NCI-H345 treated with DMSO at 0.1 percent for 48 hours (cell line): ENCODE data around the gene DNTT.

Experiments used
- DNase-seq: peaks from one replicate; lab custom pipeline; 2025; ENCODE audit not compliant: unreplicated experiment; lab: John Stamatoyannopoulos, UW

DNTT gene

GRCh38 chr10:96341219-96342182 lies 37.3 kb downstream of the DNTT start:
- DNase-seq, result no peak

GRCh38 chr10:96342402-96342801 lies 38.2 kb downstream of the DNTT start:
- no peak for DNase-seq

DNA sequence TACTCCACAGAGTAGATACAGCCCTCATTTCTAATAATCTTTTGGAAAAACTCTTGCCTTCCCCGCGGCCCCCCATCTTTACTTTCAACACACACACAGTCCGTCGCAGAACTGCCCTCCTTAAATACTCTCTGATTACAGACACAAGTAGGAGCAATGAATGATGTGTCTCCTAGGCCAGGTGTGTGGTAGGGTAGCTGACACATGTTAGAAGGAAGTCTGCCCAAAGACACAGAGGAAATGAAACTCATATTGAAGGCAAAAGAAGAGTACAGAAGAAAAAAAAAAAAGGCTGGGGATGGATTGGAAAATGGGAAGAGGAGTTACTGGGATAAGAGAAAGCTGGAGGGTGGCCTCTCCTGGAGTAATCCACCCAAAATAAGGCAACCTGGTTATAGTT lies 39.9 kb downstream of the DNTT start:
- no peak for DNase-seq

- DNase-seq, result no peak
These were observed 41.0 kb downstream of the DNTT start for GRCh38 chr10:96345222-96345621.

DNA sequence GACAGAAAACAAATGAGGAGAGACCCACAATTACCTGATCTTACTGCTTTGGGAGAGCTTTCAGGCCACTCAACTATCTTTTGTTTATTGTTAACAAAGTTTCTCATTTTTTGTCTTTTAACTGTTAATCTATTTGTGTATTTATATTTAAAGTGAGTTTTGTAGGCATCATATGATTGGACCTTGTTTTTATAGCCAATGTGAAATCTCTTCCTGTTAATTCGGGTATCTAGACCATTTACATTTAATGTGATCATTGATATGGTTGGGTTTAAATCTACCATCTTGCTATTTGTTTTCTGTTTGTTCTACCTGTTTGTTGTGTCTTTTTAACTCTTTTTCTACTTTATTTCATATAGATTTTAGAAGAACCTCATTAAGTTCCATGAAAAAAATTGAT lies 42.1 kb downstream of the DNTT start:
- DNase-seq, result no peak

DNA sequence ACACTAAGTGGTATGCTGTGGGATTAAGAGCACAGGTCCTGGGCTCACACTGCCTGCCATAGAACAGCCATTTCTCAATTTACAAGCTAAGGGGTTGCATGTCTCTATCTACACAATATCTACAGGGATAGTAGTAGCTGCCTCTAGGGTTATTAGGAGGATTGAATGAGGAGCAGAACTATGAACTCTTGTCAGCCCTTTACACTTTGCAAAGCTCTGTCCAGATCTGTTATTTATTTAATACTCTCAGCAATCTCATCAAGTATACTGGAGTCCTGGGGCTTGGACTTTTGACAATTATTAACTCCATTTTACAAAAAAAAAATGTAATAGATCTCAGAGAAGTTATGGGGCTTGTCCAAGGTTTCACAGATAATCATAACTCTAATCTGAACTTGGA lies 47.8 kb downstream of the DNTT start:
- no peak for DNase-seq

- no peak for DNase-seq
These were observed 48.3 kb downstream of the DNTT start for GRCh38 chr10:96352582-96352981.

DNA sequence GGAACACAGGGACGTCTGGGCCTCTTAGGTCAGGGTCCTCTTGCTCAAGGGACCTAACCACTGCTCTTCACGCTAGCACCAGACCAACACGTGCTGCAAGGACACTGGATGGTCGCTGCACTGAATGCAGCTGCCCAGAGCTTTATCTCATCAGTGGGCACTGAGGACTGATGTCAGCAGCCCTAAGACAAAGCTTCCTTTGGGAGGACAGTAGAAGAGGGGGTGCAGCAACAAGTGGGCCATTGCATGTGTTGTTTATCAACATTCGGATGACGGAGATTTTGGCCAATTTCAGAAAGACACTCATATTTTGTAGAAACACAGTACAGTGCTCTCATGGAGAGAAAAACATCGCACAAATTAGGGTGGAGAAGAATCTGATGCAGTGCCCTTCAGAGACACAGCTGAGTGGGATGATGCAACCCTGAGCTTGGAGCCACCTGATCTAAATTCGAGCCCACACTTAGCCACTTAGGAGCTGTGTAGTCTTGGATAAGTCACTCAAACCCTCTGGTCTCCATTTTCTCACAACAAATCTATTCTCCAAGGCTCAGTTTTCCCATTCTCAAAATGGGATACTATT lies 52.9 kb downstream of the DNTT start:
- no peak for DNase-seq

DNA sequence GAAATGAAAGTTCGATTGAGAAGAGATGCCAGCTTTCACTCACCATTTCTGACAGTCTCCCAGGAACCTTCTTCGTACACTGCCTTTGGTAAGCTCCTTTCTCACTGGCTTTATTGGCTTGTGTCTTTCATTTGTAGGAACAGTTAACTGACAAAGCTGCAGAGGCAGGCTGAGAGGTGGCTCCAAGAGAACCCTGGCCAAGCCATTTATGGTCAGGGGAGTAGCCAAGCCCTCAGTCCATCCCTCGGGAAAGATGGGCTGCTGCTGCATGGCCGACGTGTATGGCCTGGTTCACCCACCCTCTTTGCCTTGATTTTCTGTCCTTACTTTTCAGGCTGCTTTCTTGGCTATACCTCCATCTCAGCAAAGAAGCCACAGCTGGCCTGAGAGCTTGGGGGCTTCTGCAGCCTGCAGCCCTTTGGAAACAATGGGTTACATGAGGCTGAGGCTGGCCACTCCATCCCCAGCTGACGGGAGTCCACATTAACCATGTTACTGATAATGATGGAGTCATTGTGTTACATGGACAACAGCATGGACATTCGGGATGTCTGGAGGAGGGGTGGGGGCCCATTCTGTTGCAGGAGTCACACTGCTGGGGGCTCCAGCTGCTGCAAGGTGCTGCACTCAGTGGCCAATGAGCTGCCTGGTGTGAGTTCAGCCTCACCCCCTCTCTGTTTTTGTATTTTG lies 54.8 kb downstream of the DNTT start, which contains the start of gene OPALIN:
OPALIN (minus strand) TSS at position 152 of the 690 bp plus-strand sequence; CDS start at position 46, 106 bp downstream.
- no peak for DNase-seq

- DNase-seq, result no peak
These were observed 55.4 kb downstream of the DNTT start for GRCh38 chr10:96359616-96360015.

DNA sequence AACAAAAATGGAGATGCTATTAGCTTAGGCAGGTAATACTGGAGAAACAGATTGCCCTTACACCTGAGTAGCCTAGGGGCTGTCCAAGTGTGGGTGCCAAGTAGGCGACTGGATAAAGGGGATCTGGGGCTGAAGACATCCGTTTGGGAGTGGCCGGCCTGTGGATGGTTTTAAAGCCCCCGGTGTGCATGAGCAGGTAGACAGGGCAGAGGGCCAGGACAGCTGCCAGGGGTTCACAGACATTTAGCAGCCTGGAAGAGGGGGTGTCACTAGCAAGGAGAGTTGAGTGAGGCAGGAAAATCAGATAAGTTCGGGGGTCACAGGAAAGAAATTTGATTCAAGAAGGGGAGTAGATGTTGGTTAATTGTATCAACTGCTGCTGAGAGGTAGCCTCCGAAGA lies 56.1 kb downstream of the DNTT start:
- DNase-seq, result no peak

GRCh38 chr10:96360766-96361165 lies 56.5 kb downstream of the DNTT start:
- no peak for DNase-seq

GRCh38 chr10:96365571-96365970 lies 61.3 kb downstream of the DNTT start:
- DNase-seq, result no peak

- DNase-seq, result no peak
These were observed 62.3 kb downstream of the DNTT start for GRCh38 chr10:96366508-96366907.

DNA sequence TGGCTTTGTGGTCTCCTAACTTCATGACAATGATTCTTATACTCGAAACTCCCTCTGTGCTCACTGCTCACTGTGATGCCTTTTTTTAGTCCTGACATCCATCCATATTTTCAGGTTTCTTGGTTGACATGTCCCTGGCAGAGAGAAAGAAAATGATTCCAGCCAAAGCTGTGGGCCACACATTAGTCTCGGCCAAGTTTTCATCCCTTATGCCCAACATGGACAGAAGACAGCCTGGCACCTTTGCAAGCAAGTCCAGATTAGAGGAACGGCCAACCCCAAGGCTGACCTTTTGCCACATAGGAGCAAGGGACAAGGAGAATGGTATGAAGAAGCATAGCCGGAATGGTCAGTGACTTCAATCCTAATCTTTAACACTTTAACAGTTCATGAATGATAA lies 63.2 kb downstream of the DNTT start:
- no peak for DNase-seq

DNA sequence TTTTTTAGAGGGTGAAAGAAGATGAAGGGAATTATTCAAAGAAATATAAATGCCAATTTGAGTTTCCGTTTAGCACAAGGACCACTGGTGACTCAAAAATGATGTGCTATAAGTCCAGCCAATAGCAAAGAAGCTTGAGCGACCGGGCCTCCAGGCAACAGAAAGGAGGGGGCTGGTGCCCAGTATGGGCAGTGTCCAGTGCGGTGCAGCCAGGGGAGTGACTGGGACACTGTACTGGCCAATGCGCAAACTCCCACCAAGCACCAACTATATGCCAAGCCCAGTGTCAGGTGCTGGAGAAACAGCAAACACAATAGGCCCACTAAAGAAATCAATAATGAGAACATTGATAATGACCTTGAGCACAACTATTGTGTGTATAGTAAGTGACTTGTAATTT lies 64.7 kb downstream of the DNTT start:
- no peak for DNase-seq

DNA sequence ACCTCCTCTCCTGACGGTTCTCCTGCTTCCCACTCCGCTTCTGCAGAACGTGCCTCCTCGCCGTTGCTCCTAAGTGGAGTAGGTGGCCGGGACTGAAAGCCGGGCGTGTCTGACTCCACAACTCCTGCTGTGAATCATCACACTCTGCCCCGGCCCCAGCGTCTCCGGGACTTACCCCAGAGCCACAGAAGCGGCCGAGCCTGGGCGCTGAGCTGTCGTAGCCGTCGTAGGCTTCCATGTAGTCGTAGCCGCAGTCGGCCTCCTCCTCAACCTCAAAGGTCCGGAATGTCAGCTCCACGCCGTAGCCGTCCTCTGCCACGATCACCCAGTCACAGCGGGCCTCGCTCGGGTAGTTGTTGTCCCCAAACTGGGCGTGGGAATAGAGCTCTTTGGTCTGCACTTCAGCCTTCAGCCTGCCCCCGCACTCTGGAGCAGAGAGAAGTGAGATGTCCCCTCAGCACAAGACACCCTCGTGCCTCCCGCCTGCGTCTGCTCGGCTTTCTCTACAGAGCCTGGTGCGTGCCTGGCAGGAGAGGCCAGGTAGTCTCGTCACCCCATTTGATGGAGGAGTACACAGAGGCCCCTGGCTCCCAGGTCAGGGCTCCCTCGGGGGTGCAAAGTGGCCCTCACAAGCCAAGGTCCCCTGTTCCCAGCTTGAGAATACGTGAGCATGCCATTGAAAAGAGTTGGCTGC lies 65.8 kb downstream of the DNTT start:
- DNase-seq, result no peak

GRCh38 chr10:96370584-96371157 lies 66.4 kb downstream of the DNTT start:
- no peak for DNase-seq

DNA sequence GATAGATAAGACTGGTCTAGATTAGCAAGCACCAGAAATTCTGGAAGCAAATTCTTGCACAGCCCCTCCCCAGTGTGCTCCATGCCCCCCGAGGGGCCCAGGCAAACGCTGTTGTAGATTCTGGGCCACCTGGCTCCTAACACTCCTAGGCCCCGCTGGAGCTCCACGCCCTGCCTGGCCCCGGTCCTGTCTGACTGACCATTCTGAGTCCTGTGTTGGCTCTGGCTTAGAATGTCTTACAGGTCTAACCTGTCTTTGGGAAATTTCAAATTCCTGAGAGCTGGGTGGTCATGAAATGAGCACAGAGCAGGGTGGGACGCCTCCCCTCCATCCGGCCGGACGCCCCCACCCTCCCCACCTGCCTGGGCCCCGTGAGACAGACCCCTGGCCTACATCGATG lies 67.1 kb downstream of the DNTT start:
- no peak for DNase-seq

- no peak for DNase-seq
These were observed 69.8 kb downstream of the DNTT start for GRCh38 chr10:96374004-96374403.

GRCh38 chr10:96374639-96374984 lies 70.4 kb downstream of the DNTT start:
- DNase-seq, result no peak
